ENCODE results near the gene USP24. TPM values are rescaled to one million over a fixed set of nuclear protein-coding genes. Genes with fewer than 3 reads are reported as not detected.

Gene USP24
- total RNA-seq, 1 donor from 2014 or later = 45.9 TPM

DNA sequence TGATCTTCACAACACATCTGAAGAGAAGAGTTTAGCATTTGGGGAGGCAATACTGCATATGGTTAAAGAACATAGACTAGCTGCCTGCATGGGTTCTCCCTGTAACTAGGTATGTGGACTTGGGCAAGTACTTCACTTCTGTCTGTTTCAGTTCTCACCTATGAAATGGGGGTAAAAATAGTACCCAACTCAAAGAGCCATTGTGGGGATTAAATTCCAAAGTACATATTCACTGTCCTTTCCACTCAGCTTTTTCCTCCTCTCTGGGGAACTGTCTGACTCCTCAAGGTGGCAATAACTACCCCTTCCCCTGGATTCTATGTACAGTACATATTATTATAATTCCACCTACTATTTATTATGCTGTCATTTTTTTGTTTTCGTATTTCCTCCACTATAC, 44.7 kb downstream of the USP24 start:
- no peak overlapping the region for H3K9ac ChIP-seq (ENCODE audit: low read depth in 1 of 3, low read length in 3 of 3)
- H3K4me1 ChIP-seq (ENCODE audit: control insufficient read depth in 3 of 3, insufficient read depth in 3 of 3, low read length in 3 of 3) = peaks cover 7 to 16% (median 10%) of the 10 kb centered on the region in 3 donors
- no peaks in the 10 kb centered on the region for H3K27me3 ChIP-seq (ENCODE audit: control insufficient read depth in 3 of 3, insufficient read depth in 3 of 3, low read length in 3 of 3)
- H3K36me3 ChIP-seq (ENCODE audit: control insufficient read depth in 3 of 3, insufficient read depth in 3 of 3, low read length in 3 of 3) = peaks cover 7 to 31% (median 19%) of the 10 kb centered on the region in 3 donors
- H3K27ac ChIP-seq (ENCODE audit: low read depth, low read length) = no peak overlapping the region
- H3K9me3 ChIP-seq (ENCODE audit: control insufficient read depth in 3 of 3, low read length in 3 of 3) = no peaks in the 10 kb centered on the region
- H3K4me3 ChIP-seq (ENCODE audit: low read length in 3 of 3) = no peak overlapping the region

DNA sequence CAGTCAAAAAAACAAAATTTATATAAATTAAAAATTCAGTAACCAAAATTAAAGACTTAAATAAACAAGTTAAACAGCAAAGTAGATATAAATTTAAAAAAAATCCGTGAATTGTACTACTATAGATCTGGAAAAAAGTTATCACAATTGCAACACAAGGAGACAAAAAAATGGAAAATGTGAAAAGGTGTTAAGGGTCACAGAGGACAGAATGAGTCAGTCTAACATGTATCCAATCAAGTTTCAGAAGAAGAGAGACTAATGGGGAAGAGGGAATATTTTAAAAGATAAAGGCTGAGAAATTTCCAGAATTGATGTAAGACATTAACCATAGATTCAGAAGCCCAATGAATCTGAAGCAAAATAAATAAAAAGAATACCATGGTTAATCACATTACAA, 46.0 kb downstream of the USP24 start:
- Histone ChIP-seq H3K27ac (ENCODE audit: low read depth, low read length) (no peak overlapping the region), H3K9ac (ENCODE audit: low read depth in 1 of 3, low read length in 3 of 3) (no peak overlapping the region), H3K36me3 (ENCODE audit: control insufficient read depth in 3 of 3, insufficient read depth in 3 of 3, low read length in 3 of 3) (peaks cover 10 to 39% (median 25%) of the 10 kb centered on the region in 3 donors), H3K27me3 (ENCODE audit: control insufficient read depth in 3 of 3, insufficient read depth in 3 of 3, low read length in 3 of 3) (no peaks in the 10 kb centered on the region), H3K4me1 (ENCODE audit: control insufficient read depth in 3 of 3, insufficient read depth in 3 of 3, low read length in 3 of 3) (peaks cover 7 to 16% (median 10%) of the 10 kb centered on the region in 3 donors), H3K4me3 (ENCODE audit: low read length in 3 of 3) (no peak overlapping the region), H3K9me3 (ENCODE audit: control insufficient read depth in 3 of 3, low read length in 3 of 3) (no peaks in the 10 kb centered on the region)

DNA sequence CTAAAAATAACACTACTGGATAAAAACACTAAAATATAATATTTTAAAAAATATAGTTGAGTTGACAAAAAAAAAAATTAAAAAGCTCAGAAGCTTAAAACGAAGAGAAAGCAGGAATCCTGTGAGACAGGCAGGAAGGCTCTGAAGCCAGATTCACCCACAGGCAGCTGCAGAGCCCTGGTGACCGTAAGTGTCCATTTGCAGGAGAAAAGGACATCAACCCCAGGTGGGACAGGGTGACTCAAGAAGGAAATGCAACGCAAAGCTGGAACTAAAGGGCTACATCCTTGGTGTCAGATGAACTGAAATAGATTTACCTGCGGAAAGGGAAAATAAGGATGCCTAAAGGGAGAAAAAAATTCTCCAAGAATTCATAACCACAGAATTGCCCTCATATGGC, 46.8 kb downstream of the USP24 start:
- Histone ChIP-seq H3K4me1 (ENCODE audit: control insufficient read depth in 3 of 3, insufficient read depth in 3 of 3, low read length in 3 of 3) (peaks cover 5 to 16% (median 10%) of the 10 kb centered on the region in 3 donors), H3K27me3 (ENCODE audit: control insufficient read depth in 3 of 3, insufficient read depth in 3 of 3, low read length in 3 of 3) (no peaks in the 10 kb centered on the region), H3K36me3 (ENCODE audit: control insufficient read depth in 3 of 3, insufficient read depth in 3 of 3, low read length in 3 of 3) (peaks cover 10 to 44% (median 30%) of the 10 kb centered on the region in 3 donors), H3K4me3 (ENCODE audit: low read length in 3 of 3) (no peak overlapping the region), H3K9me3 (ENCODE audit: control insufficient read depth in 3 of 3, low read length in 3 of 3) (no peaks in the 10 kb centered on the region), H3K9ac (ENCODE audit: low read depth in 1 of 3, low read length in 3 of 3) (no peak overlapping the region), H3K27ac (ENCODE audit: low read depth, low read length) (no peak overlapping the region)

DNA sequence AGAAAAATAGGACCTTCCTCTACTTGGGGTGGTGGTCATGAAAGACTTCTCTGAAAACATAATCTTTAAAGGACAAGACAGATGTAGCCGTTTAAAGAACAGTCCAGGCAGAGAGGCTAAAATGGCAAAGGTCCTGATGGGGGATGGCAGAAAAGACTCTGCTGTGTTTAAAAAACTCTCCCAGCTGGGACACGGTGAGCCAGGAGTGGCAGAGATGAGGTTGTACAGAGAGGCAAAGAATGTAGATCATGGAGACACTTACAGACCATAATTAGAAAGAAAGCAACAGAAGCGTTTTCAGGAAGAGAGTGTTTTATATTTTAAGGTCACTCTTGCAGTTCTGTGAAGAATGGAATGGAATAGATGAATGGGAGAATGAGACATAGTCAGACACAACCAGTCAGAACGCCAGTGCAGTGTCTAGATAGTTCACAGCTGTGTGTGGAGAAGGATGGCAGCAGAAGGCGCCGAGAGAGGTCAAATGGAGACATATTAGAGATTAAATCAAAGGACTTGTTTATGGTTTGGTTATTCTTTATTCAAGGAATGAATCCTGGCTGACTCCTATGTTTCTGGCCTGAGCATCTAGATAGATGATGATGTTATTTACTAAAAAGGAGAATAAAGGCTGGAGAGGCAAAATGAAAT, 47.8 kb downstream of the USP24 start:
- no peaks in the 10 kb centered on the region for H3K9me3 ChIP-seq (ENCODE audit: control insufficient read depth in 3 of 3, low read length in 3 of 3)
- H3K4me3 ChIP-seq (ENCODE audit: low read length in 3 of 3) = no peak overlapping the region
- H3K4me1 ChIP-seq (ENCODE audit: control insufficient read depth in 3 of 3, insufficient read depth in 3 of 3, low read length in 3 of 3) = peaks cover 5 to 12% (median 10%) of the 10 kb centered on the region in 3 donors
- peaks cover 10 to 44% (median 30%) of the 10 kb centered on the region in 3 donors for H3K36me3 ChIP-seq (ENCODE audit: control insufficient read depth in 3 of 3, insufficient read depth in 3 of 3, low read length in 3 of 3)
- H3K9ac ChIP-seq (ENCODE audit: low read depth in 1 of 3, low read length in 3 of 3) = no peak overlapping the region
- no peaks in the 10 kb centered on the region for H3K27me3 ChIP-seq (ENCODE audit: control insufficient read depth in 3 of 3, insufficient read depth in 3 of 3, low read length in 3 of 3)
- H3K27ac ChIP-seq (ENCODE audit: low read depth, low read length) = no peak overlapping the region

DNA sequence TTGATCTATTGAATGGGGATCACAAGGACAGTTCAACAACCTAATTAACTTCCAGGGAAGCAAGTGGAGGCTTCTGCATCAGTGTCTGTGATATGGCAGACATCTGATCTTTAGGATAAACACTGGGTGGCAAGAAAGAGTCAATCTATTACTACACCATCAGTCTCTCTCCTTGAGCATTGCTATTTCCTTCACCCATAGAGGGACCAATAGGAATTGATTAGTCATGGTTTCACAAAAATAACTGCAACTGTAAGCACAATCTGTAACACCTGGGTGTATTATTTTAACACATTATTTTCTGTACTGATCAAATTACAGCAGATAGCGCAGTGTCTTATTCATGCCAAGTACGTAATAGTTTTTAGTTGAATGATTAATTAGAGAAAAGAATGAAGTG, 50.3 kb downstream of the USP24 start:
- no peaks in the 10 kb centered on the region for H3K27me3 ChIP-seq (ENCODE audit: control insufficient read depth in 3 of 3, insufficient read depth in 3 of 3, low read length in 3 of 3)
- no peak overlapping the region for H3K4me3 ChIP-seq (ENCODE audit: low read length in 3 of 3)
- H3K27ac ChIP-seq (ENCODE audit: low read depth, low read length) = no peak overlapping the region
- H3K4me1 ChIP-seq (ENCODE audit: control insufficient read depth in 3 of 3, insufficient read depth in 3 of 3, low read length in 3 of 3) = peaks cover 0 to 3% (median 0%) of the 10 kb centered on the region in 3 donors
- H3K9me3 ChIP-seq (ENCODE audit: control insufficient read depth in 3 of 3, low read length in 3 of 3) = no peaks in the 10 kb centered on the region
- H3K36me3 ChIP-seq (ENCODE audit: control insufficient read depth in 3 of 3, insufficient read depth in 3 of 3, low read length in 3 of 3) = peaks cover 9 to 35% (median 24%) of the 10 kb centered on the region in 3 donors
- H3K9ac ChIP-seq (ENCODE audit: low read depth in 1 of 3, low read length in 3 of 3) = no peak overlapping the region

DNA sequence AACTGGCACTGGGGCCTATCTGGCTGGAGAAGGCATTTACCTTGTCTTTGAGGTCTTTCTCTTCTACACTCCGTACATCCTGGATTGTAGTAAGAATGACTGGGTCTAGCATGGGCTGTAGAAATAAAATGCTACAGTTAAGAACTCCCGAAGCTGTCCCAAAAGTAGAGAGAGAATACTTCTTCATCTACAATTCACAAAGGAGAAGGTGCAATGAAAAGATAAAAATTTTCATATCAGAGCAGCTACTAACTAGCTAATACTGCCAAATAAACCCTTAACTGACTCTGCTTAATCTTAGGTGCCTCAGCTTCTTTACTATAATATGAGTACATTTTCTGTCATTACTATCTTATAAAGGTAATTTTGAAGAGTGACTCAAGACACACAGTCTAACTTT, 55.6 kb downstream of the USP24 start:
- peaks cover 19 to 54% (median 37%) of the 10 kb centered on the region in 3 donors for H3K36me3 ChIP-seq (ENCODE audit: control insufficient read depth in 3 of 3, insufficient read depth in 3 of 3, low read length in 3 of 3)
- no peak overlapping the region for H3K9ac ChIP-seq (ENCODE audit: low read depth in 1 of 3, low read length in 3 of 3)
- H3K4me1 ChIP-seq (ENCODE audit: control insufficient read depth in 3 of 3, insufficient read depth in 3 of 3, low read length in 3 of 3) = no peaks in the 10 kb centered on the region
- H3K27me3 ChIP-seq (ENCODE audit: control insufficient read depth in 3 of 3, insufficient read depth in 3 of 3, low read length in 3 of 3) = no peaks in the 10 kb centered on the region
- no peaks in the 10 kb centered on the region for H3K9me3 ChIP-seq (ENCODE audit: control insufficient read depth in 3 of 3, low read length in 3 of 3)
- no peak overlapping the region for H3K27ac ChIP-seq (ENCODE audit: low read depth, low read length)
- H3K4me3 ChIP-seq (ENCODE audit: low read length in 3 of 3) = no peak overlapping the region

DNA sequence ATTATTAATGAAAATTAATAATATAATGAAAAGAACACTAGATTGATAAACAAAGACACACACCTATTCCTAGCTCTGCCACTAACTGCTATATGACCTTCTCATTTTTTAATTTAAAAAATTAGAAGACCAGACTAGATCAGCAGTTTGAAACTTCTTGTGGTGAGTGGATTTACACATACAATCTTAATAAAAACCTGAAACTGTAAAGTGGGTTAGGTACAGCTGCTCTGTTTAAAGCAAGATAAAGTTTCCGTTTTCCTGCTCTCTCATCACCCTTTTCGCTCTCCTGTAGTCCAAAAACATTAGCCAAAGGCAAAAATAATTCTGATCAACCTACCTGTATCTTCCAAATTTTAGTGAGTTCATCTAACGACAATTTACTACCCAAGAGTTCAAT, 58.6 kb downstream of the USP24 start:
- H3K27ac ChIP-seq (ENCODE audit: low read depth, low read length) = no peak overlapping the region
- H3K4me3 ChIP-seq (ENCODE audit: low read length in 3 of 3) = no peak overlapping the region
- no peaks in the 10 kb centered on the region for H3K9me3 ChIP-seq (ENCODE audit: control insufficient read depth in 3 of 3, low read length in 3 of 3)
- peaks cover 0 to 4% (median 0%) of the 10 kb centered on the region in 3 donors for H3K4me1 ChIP-seq (ENCODE audit: control insufficient read depth in 3 of 3, insufficient read depth in 3 of 3, low read length in 3 of 3)
- peaks cover 23 to 63% (median 49%) of the 10 kb centered on the region in 3 donors for H3K36me3 ChIP-seq (ENCODE audit: control insufficient read depth in 3 of 3, insufficient read depth in 3 of 3, low read length in 3 of 3)
- H3K27me3 ChIP-seq (ENCODE audit: control insufficient read depth in 3 of 3, insufficient read depth in 3 of 3, low read length in 3 of 3) = no peaks in the 10 kb centered on the region
- no peak overlapping the region for H3K9ac ChIP-seq (ENCODE audit: low read depth in 1 of 3, low read length in 3 of 3)

DNA sequence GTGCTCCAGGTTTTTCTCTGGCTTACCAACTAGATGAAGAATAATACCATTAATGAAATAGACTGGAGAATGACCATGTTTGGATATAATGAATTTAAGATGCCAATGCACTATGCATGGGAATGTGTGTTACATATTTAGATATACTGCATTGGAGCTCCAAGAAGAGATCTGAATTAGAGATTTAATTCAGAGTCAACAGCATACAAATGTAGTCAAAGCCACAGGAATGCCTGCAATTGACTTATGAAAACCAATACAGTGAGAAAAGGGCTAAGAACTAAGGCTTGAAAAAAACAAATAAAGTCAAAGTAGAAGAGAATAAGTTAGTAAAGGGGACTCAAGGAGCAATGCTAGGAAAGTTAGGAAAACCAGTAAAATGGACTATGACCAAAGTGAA, 59.1 kb downstream of the USP24 start:
- H3K9me3 ChIP-seq (ENCODE audit: control insufficient read depth in 3 of 3, low read length in 3 of 3) = no peaks in the 10 kb centered on the region
- H3K27me3 ChIP-seq (ENCODE audit: control insufficient read depth in 3 of 3, insufficient read depth in 3 of 3, low read length in 3 of 3) = no peaks in the 10 kb centered on the region
- H3K4me3 ChIP-seq (ENCODE audit: low read length in 3 of 3) = no peak overlapping the region
- no peak overlapping the region for H3K27ac ChIP-seq (ENCODE audit: low read depth, low read length)
- peaks cover 2 to 6% (median 2%) of the 10 kb centered on the region in 3 donors for H3K4me1 ChIP-seq (ENCODE audit: control insufficient read depth in 3 of 3, insufficient read depth in 3 of 3, low read length in 3 of 3)
- no peak overlapping the region for H3K9ac ChIP-seq (ENCODE audit: low read depth in 1 of 3, low read length in 3 of 3)
- H3K36me3 ChIP-seq (ENCODE audit: control insufficient read depth in 3 of 3, insufficient read depth in 3 of 3, low read length in 3 of 3) = peaks cover 20 to 63% (median 48%) of the 10 kb centered on the region in 3 donors

DNA sequence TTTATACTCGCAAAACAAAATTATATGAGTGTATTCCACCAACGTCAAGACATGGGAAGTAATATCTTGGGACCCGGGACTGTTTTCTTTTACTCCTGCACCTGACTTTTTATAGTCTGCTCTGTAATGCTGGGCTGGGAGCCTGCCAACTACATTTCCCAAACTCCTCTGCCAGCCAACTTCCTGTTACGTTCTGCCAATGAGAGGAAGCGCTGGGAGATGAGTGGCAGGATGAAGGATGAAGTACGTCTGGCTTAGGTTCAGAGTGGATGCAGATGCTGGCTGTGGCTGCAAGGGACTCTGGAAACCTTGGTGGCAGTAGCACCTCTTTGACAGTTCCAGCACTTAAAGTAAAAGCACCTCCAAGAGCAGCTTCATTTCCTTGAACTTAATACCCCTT, 59.6 kb downstream of the USP24 start:
- Histone ChIP-seq H3K9ac (ENCODE audit: low read depth in 1 of 3, low read length in 3 of 3) (no peak overlapping the region), H3K36me3 (ENCODE audit: control insufficient read depth in 3 of 3, insufficient read depth in 3 of 3, low read length in 3 of 3) (peaks cover 20 to 58% (median 49%) of the 10 kb centered on the region in 3 donors), H3K4me3 (ENCODE audit: low read length in 3 of 3) (no peak overlapping the region), H3K27me3 (ENCODE audit: control insufficient read depth in 3 of 3, insufficient read depth in 3 of 3, low read length in 3 of 3) (no peaks in the 10 kb centered on the region), H3K4me1 (ENCODE audit: control insufficient read depth in 3 of 3, insufficient read depth in 3 of 3, low read length in 3 of 3) (peaks cover 3 to 6% (median 6%) of the 10 kb centered on the region in 3 donors), H3K9me3 (ENCODE audit: control insufficient read depth in 3 of 3, low read length in 3 of 3) (no peaks in the 10 kb centered on the region), H3K27ac (ENCODE audit: low read depth, low read length) (no peak overlapping the region)

DNA sequence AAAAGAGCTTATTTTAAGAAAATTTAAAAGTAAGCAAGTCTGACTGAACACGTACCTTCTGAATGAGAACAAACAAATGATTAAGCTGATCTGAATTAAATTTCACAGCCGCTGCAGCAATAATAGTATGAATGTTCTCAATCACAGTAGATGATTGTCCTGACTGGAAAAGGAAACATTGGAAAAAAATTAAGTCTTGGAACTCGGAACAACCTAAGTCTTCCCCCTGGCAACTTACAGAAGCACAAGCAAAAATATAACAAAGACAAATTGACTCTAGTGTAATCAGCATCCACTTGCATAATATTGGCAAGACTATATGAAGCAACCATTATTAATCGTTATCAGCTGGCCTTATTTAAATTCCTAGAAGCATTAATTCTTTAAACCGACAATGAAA, 60.5 kb downstream of the USP24 start:
- H3K27me3 ChIP-seq (ENCODE audit: control insufficient read depth in 3 of 3, insufficient read depth in 3 of 3, low read length in 3 of 3) = no peaks in the 10 kb centered on the region
- H3K4me1 ChIP-seq (ENCODE audit: control insufficient read depth in 3 of 3, insufficient read depth in 3 of 3, low read length in 3 of 3) = peaks cover 3 to 6% (median 6%) of the 10 kb centered on the region in 3 donors

More for the DNA sequence above, 60.5 kb downstream of the USP24 start:
- Histone ChIP-seq H3K4me3 (ENCODE audit: low read length in 3 of 3) (no peak overlapping the region), H3K36me3 (ENCODE audit: control insufficient read depth in 3 of 3, insufficient read depth in 3 of 3, low read length in 3 of 3) (peaks cover 20 to 52% (median 49%) of the 10 kb centered on the region in 3 donors), H3K9ac (ENCODE audit: low read depth in 1 of 3, low read length in 3 of 3) (no peak overlapping the region), H3K9me3 (ENCODE audit: control insufficient read depth in 3 of 3, low read length in 3 of 3) (no peaks in the 10 kb centered on the region), H3K27ac (ENCODE audit: low read depth, low read length) (no peak overlapping the region)

Data from skeletal muscle tissue (tissue), 4 donors.